Upper lobe of right lung (tissue), 1 donor: ENCODE results near the gene RXRA. TPM values are rescaled to one million over a fixed set of nuclear protein-coding genes. Genes with fewer than 3 reads are reported as not detected.
A peak's percentile ranks its signal among the peaks of the same experiment; 100 is the strongest.

Experiments
- ATAC-seq: fragments of 200-7000 bp; cut with Tn5 transposase; one replicate; pipeline ENCODE4 v1.9.1; 2020; ENCODE audit warnings: mild to moderate bottlenecking, moderate library complexity
- DNase-seq: peaks from one replicate; pipeline ENCODE4 v3.0.0-alpha.2; 2020
- H3K27ac ChIP-seq: fragments of 200-600 bp; one replicate; pipeline ENCODE4 v1.8.0; 2022
- H3K27me3 ChIP-seq: fragments of 200-600 bp; one replicate; pipeline ENCODE4 v1.8.0; 2022; ENCODE audit warnings: mild to moderate bottlenecking
- H3K36me3 ChIP-seq: fragments of 200-600 bp; one replicate; pipeline ENCODE4 v1.8.0; 2022
- H3K4me1 ChIP-seq: fragments of 200-600 bp; one replicate; pipeline ENCODE4 v1.8.0; 2022
- H3K4me3 ChIP-seq: fragments of 200-600 bp; one replicate; pipeline ENCODE4 v1.8.0; 2022; ENCODE audit warnings: mild to moderate bottlenecking
- H3K9me3 ChIP-seq: fragments of 200-600 bp; one replicate; pipeline ENCODE4 v1.8.0; 2022
- intact Hi-C: fragments of 100-400 bp; cut with DNase I; formaldehyde crosslinking; loops from one replicate; pipeline ENCODE4 v1.11.0; 2022
- total RNA-seq: library from RNA; stranded (reverse); fragmentation: NEBNext Ultra II Directional; extraction: Animal tissue kit (Norgen Biotek cat#: 25700); gene quantifications from one replicate; pipeline ENCODE4 v1.2.1, GENCODE V29; 2021
- TF ChIP-seq, protein P1 (sequence below): fragments of 200-600 bp; IDR thresholded peaks from one replicate; pipeline ENCODE4 v1.8.0; 2022; ENCODE audit warnings: antibody characterized with exemption
- donor health status: DM: no; HTN: yes; CAD: no; lungs with severe emphysema.

Gene RXRA
- total RNA-seq, 1 donor from 2014 or later: 80.6 TPM

DNA sequence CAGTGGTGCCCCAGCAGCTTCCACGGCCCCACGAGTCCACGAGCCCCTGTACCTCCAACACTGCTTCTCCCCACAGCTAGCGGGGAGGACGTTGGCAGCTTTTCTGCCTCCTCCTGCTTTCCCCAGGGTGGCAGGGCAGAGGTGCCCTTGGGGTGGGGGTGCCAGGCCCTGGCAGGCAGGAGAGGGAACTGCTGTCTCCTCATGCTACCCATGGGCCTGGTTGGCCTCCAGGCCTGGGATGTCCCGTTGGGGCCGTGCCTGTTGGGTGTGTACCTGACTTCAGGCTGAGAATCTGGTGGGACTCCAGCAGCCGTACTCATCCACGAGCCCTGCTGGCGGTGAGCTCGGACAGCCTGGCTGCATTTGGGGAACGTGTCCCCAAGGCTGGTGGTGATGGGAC lies 27.3 kb downstream of the RXRA start:
- ATAC-seq: no peak
- H3K4me1 ChIP-seq: peaks cover 71% of the 10 kb centered on the region
- H3K27ac ChIP-seq: no peak overlapping the region
- intact Hi-C loops: no loop called here
- no peaks in the 10 kb centered on the region for H3K27me3 ChIP-seq
- no peak for DNase-seq
- no peaks in the 10 kb centered on the region for H3K36me3 ChIP-seq
- no peak overlapping the region for H3K4me3 ChIP-seq
- no peaks in the 10 kb centered on the region for H3K9me3 ChIP-seq
- TF ChIP-seq, protein P1, sequence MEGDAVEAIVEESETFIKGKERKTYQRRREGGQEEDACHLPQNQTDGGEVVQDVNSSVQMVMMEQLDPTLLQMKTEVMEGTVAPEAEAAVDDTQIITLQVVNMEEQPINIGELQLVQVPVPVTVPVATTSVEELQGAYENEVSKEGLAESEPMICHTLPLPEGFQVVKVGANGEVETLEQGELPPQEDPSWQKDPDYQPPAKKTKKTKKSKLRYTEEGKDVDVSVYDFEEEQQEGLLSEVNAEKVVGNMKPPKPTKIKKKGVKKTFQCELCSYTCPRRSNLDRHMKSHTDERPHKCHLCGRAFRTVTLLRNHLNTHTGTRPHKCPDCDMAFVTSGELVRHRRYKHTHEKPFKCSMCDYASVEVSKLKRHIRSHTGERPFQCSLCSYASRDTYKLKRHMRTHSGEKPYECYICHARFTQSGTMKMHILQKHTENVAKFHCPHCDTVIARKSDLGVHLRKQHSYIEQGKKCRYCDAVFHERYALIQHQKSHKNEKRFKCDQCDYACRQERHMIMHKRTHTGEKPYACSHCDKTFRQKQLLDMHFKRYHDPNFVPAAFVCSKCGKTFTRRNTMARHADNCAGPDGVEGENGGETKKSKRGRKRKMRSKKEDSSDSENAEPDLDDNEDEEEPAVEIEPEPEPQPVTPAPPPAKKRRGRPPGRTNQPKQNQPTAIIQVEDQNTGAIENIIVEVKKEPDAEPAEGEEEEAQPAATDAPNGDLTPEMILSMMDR: no peak

DNA sequence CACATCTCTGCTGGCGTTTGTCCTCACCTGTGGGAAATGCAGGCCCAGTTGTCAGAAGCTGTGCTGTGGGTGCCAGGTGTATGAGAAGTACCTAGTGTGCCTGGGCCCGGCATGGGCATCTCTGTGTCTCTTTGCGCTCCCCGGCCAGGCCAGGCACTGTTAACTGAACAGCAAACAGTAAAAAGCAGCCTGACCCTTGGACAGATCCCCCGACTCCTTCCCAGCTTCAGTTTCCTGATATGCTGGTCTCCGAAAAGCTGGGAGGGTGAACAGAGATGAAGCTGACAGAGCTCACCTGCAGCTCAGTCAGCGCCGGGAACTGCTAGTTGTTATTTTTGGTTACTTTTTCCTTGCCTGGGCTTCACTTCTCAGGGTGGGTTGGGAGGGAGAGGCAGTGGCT lies 28.9 kb downstream of the RXRA start:
- no peak for ATAC-seq
- H3K9me3 ChIP-seq: no peaks in the 10 kb centered on the region
- no peak overlapping the region for H3K4me3 ChIP-seq
- H3K27ac ChIP-seq: no peak overlapping the region
- no peaks in the 10 kb centered on the region for H3K36me3 ChIP-seq
- DNase-seq: no peak
- TF ChIP-seq, protein P1: no peak
- no peaks in the 10 kb centered on the region for H3K27me3 ChIP-seq
- intact Hi-C loops: no loop called here
- H3K4me1 ChIP-seq: peaks cover 74% of the 10 kb centered on the region

DNA sequence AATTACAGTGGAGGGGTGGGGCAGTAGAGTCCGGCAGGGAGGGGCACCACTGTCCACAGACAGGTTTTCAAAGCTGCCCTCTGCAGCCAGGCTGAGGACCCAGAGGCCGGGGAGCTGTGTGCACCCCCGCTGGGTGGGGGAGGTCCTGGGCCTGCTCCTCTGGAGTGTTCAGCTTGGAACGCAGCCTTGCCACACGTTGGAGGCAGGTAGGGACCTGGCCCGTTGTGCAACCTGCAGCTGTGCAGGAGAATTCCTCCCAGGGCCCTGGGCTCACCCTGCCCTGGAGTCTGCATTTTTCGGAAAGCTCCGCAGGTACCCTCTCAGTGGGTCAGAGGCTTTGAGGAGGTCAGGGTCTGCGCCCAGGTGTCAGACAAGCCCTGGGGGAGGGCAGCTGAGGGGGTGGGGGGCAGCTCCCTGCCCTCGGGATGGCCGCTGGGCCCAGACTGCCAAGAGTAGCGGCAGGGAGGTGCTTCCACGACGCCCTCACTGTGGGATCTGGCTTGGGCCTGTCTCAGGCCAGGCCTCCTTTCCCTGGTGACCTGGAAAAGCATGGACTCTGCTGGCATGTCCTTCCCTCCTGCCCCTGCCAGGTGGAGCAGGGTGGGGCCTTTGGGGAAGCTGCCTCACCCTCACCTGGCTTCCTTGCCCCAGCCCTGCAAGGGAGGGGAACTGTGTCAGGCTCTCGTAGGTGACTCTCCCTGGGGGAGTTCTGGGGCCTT lies 29.5 kb downstream of the RXRA start:
- TF ChIP-seq, protein P1: no peak
- Histone ChIP-seq H3K9me3 (no peaks in the 10 kb centered on the region), H3K36me3 (no peaks in the 10 kb centered on the region), H3K27me3 (no peaks in the 10 kb centered on the region), H3K27ac (peak overlapping the region; percentile 38), H3K4me3 (no peak overlapping the region), H3K4me1 (peaks cover 79% of the 10 kb centered on the region)
- intact Hi-C loops: no loop called here
- ATAC-seq: peak; percentile 66
- peak; percentile 90 for DNase-seq

DNA sequence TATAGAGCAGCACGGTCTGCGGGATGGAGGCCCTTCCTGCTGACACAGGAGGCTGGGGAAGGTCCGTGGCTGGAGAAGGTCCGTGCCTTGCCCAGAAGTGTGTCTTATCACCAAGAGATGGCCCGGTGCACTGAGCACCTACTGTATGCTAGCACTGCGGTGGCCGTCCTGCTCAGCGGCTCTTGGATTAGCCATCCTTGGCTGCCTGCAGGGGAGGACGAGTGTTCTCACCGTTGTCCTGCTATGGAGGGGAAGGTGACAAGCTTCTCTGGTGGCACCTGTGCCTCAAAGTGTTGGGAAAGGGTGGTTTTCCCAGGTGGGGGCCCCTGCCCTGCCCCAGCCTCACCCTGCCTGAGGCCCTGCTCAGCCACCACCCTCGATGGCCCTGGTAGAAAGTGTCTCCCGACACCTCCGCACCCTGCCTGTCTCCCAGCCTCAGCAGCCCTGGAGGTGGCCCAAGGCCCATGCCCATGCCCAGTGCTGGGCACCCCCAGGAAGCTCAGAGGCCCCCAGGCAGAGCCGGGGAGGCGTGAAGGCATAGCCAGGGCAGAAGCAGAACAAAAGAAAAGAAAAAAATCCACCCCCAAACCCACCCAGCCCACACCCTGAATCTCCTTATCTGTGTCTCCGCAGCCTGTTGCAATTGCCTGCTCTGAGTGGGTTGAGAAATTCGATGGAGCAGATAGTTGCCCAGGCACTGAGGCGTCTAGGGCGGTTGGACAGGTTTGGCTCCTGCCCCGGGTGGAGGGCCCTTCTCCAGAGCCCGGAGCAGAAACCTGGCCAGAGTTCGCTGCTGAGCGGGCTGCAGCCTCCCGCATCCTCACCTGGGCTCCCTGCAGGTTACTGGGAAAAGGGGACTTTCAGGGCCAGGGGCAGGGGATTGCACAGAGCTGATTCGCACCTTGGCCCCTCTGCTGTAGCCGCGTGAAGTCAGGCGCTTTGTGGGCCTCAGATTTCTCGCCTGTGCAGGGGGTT lies 30.5 kb downstream of the RXRA start:
- TF ChIP-seq, protein P1: no peak
- peaks cover 80% of the 10 kb centered on the region for H3K4me1 ChIP-seq
- DNase-seq: peak; percentile 89
- intact Hi-C loops: no loop called here
- no peaks in the 10 kb centered on the region for H3K36me3 ChIP-seq
- ATAC-seq: peak; percentile 69
- no peaks in the 10 kb centered on the region for H3K9me3 ChIP-seq
- no peaks in the 10 kb centered on the region for H3K27me3 ChIP-seq
- peak overlapping the region; percentile 38 for H3K27ac ChIP-seq
- H3K4me3 ChIP-seq: no peak overlapping the region

DNA sequence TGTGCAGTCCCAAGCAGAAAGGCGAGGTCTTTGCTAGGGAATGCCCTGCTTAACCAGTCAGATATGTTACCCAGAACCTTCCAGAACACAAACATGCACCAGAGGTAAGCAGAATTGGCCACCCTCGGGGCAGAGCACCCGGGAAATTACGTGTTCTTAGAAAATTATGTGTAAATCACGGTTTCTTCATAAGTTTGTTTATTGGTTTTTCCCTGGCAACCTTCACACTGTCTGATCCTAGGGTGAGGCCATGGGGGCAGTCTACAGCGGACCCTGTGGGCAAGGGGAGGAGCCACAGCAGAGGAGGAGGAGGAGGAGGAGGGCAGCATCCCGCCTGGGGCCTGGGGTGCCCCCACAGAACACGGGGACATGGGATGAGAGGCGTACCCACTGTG lies 31.4 kb downstream of the RXRA start:
- no peaks in the 10 kb centered on the region for H3K9me3 ChIP-seq
- intact Hi-C loops: no loop called here
- H3K36me3 ChIP-seq: no peaks in the 10 kb centered on the region
- DNase-seq: no peak
- TF ChIP-seq, protein P1: no peak
- H3K4me3 ChIP-seq: no peak overlapping the region
- H3K27me3 ChIP-seq: no peaks in the 10 kb centered on the region
- no peak for ATAC-seq
- no peak overlapping the region for H3K27ac ChIP-seq
- H3K4me1 ChIP-seq: peaks cover 76% of the 10 kb centered on the region
